GM12892 (cell line): ENCODE data around the gene ZKSCAN7.

Experiments used
- POLR2A ChIP-seq: IDR thresholded peaks from 2 replicates; pipeline ENCODE4 v1.6.1; 2011; ENCODE audit warnings: low read depth, low read length, control low read depth
- POLR2AphosphoS5 ChIP-seq: IDR thresholded peaks from 2 replicates; pipeline ENCODE4 v1.6.1; 2011; ENCODE audit warnings: low read depth, low read length, control low read depth
- TAF1 ChIP-seq: IDR thresholded peaks from 2 replicates; pipeline ENCODE4 v1.6.1; 2011; ENCODE audit warnings: low read depth, mild to moderate bottlenecking, control low read depth, low read length, borderline replicate concordance

- TF ChIP-seq POLR2A: no peak
- TF ChIP-seq TAF1: no peak
- no peak for TF ChIP-seq POLR2AphosphoS5
Observed at GRCh38 chr3:44506961-44507360, 48.0 kb upstream of the ZKSCAN7 start.
